Stimulated activated CD4-positive, alpha-beta T cell treated with anti-CD3 and anti-CD28 coated beads, Interleukin-15, amount 100 ng/mL, for 48 hours (primary cell): Measurements from ENCODE around the gene PLVAP.

Source experiments
- DNase-seq, 2 donors: peaks; one replicate each; pipeline ENCODE4 v3.0.0-alpha.2; 2020; ENCODE audit warnings: low read depth in 2 of 2

The PLVAP gene

GRCh38 chr19:17321655-17322489, 55.3 kb downstream of the PLVAP start:
- DNase-seq: no peak

DNA sequence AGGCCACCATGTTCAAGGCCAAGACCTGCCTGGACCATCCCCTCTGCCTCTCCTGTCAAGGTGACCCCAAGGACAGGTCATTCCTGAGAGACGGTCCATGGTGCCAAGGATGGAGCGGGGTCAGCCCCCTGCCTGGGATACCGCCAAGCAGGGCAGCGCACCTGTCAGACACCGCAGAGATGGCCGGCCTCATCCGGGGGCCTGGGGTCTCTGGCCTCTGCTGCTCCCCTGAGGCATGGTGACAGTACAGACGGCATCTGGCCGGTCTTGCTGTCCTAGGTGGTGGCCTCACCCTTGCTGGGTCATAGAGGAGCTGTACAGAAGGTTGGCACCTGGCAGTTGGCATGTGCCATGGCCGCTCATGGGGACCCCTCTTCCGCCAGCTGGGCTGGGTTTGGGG, 56.7 kb downstream of the PLVAP start:
- DNase-seq: no peak

DNA sequence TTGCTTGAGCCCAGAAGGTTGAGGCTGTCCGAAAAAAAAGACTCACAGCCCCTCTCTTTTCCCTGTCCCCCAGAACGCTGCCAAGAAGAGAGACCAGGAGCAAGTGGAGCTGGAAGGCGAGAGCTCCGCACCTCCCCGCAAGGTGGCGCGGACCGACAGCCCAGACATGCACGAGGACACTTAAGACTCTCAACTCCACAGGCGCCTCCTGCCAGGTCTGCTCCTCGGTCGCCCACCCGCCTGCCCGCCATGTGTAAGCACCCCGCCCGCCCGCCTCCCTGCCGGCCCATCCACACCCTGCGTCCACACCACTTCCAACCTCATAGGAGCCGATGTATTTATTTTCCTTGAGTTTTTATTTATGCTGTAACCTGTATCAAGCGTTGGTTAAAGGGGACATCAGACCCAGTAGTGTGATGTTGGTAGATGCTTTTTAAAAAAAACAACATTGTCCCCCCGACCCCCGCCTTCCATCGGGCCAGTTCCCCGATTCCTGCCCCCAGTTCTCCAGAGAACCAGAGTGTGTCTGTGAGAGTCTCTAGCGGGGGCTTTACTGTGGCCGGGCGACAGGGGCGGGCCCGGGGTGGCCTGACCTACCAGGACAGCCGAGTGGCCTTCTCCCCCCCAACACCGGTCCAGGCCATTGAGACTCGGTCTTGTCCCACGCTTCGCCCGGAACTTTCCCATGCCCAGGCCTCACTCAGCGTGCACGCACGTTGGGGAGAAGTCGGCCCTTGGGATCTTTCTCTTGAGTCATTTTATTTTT, 57.5 kb downstream of the PLVAP start:
- no peak for DNase-seq

GRCh38 chr19:17318966-17319365, 58.2 kb downstream of the PLVAP start:
- no peak for DNase-seq

DNA sequence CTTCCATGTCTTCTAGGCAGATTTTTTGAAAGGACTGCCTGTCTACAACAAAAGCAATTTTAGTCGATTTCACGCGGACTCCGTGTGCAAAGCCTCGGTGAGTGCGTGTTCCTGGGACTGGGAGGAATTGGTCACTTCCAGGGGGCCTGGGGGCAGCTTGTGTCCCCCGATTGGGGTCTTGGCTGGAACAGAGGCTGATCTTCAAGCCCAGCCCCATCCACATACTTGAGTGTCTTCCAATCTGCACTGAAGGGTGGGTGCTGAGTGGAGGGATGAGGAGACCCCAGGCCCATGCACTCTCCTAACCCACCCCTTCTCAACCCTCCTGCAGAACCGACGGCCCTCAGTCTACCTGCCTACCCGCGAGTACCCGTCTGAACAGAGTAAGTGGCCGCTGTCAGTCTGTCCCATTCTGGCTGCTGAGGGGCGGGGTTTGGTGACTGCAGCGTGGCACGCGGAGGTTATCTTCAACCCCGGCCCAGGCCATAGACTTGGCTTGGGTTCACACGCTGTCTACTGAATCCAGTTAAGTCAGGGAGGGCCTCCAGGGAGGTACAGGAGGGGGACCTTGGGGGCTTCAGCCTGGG, 63.0 kb downstream of the PLVAP start:
- DNase-seq: no peak

GRCh38 chr19:17312189-17313113, 64.7 kb downstream of the PLVAP start:
- DNase-seq: no peak

- DNase-seq: no peak
These were observed 65.5 kb downstream of the PLVAP start for GRCh38 chr19:17311455-17312188.

DNA sequence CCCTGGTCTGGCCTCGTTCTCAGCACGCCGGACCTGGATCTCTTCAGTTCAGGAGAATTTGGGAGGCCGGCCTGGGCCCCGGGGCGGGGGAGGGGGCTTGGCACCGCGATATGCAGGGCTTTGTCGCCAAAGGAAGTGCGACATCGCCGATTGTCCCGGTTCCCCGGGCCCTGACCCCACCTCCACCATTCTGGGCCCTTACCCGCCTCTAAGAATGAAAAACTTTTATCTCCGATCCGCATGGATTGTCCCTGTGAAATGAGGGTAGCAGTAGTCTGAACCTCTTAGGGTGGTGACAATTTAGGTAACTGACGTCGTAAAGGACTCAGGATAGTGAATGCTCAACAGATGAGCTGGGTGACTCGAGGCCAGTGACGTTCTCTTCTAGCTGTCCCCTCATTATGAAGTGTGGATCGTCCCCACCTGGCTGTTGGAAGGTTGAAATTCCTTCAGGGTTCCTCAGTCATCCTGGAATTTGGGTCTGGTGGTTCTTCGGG, 67.1 kb downstream of the PLVAP start:
- no peak for DNase-seq

DNA sequence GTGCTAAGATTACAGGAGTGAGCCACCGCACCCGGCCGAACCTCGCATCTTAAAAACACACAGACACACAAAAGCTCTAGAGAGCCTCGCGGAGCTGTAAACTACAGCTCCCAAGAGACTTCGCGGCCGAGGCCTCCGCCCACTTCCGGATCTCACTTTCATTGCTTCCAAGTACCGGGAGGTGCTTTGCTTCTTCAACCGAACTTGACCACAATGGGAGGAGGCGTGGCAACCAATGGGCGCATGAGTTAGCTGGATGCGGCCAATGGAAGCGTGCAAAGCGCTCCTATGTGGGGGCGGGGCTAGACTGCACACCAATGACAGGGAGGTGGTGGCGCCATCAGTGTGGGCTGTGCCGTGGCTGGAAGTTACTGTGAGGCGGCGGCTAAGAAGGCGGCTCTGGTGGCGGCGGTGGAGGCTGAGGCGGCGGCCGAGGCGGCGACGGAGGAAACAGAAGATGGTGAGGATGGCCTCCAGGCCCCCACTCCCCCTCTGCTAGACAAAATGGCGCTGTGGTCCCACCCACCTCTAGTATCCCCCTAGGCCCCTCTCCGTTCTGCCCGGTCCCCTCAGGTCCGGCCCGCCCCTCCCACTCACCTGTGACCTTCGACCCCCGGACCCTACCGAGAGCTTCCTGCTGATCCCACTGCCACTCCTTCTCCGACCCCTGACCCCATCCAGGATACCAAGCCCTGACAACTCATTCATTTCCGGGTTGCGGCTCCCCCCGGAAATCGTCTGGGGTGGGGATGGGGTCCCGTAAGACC, 67.8 kb downstream of the PLVAP start, which contains the start of gene DDA1:
DDA1 (plus strand) TSS at position 366 of the 767 bp plus-strand sequence; CDS start at position 458, 92 bp downstream.
- peak; percentile 99 for DNase-seq

DNA sequence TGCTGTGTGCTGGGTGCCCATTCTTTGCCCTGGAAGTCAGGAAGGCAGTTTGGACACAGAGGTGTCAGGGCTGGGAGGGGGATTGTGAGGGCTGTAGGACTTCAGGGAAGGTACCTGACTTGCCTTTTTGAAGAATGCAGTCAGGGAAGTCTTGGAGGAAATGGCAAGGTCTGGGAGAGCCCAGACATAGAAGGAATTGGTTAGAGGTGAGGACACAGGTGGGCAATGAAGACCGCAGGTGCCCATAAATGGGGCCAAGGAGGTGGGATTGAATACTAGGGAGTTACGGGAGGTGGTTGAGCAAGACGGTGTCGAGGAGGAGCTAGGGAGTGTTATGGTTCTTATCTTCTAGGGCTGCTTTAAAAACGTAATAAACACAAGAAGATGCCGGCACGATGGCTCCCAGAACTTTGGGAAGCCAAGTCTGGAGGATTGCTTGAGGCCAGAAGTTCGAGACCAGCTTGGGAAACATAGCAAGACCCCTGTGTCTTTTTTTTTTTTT, 69.2 kb downstream of the PLVAP start:
- DNase-seq: no peak

GRCh38 chr19:17306285-17306714, 70.8 kb downstream of the PLVAP start:
- no peak for DNase-seq

GRCh38 chr19:17305517-17306284, 71.4 kb downstream of the PLVAP start, which contains the start of gene MRPL34:
MRPL34 (plus strand) TSS chr19:17305872; CDS start chr19:17305893, 21 bp downstream.
- DNase-seq: peak; percentile 91 to 97

- DNase-seq: no peak
These were observed 72.0 kb downstream of the PLVAP start for GRCh38 chr19:17305216-17305516.

- DNase-seq: no peak
These were observed 72.5 kb downstream of the PLVAP start for GRCh38 chr19:17304386-17305215.

DNA sequence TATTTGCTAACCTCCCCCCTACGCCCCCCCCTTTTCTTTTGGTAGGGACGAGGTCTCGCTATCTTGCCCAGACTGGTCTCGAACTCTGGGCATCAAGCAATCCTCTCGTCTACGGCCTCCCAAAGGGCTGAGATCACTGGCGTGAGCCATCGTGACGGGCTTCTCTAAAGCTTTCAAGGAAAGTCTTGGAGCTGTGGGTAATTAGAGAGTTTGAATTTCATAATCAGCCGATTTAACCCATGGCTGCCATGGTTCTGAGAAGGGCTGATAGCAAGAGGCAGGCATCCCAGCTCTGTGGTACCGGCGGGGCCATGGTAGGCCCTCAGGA, 73.2 kb downstream of the PLVAP start:
- DNase-seq: no peak

GRCh38 chr19:17303167-17303939, 73.8 kb downstream of the PLVAP start, which contains the start of gene ABHD8:
ABHD8 (minus strand) TSS chr19:17303425; CDS start chr19:17301616, 1,809 bp downstream.
- peak; percentile 91 to 94 for DNase-seq
